Measurements from ENCODE around the gene LAMC1.

DNA sequence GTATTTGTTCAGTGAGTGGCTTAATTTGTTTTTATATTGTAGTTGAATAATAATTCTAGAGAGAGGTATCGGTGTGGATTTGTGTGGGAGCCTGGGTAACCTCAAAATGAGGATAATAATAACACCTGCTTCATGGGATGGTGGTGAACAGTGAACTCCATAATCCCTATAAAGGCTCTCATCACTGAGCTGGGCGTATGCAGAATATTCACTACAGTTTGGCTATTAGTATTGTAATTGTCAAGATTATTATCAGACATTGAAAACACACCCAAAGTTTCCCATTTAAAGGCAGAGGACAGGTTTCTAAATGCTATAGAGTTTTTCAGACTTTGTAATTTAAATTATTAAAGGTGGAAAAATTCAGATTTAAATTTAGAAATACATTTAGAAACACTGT is 155.8 kb downstream of the LAMC1 start:
- TF ChIP-seq, protein P1, sequence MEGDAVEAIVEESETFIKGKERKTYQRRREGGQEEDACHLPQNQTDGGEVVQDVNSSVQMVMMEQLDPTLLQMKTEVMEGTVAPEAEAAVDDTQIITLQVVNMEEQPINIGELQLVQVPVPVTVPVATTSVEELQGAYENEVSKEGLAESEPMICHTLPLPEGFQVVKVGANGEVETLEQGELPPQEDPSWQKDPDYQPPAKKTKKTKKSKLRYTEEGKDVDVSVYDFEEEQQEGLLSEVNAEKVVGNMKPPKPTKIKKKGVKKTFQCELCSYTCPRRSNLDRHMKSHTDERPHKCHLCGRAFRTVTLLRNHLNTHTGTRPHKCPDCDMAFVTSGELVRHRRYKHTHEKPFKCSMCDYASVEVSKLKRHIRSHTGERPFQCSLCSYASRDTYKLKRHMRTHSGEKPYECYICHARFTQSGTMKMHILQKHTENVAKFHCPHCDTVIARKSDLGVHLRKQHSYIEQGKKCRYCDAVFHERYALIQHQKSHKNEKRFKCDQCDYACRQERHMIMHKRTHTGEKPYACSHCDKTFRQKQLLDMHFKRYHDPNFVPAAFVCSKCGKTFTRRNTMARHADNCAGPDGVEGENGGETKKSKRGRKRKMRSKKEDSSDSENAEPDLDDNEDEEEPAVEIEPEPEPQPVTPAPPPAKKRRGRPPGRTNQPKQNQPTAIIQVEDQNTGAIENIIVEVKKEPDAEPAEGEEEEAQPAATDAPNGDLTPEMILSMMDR (IDR thresholded peaks at IDR 0.05), result no peak
- no peak for TF ChIP-seq POLR2A (IDR thresholded peaks at IDR 0.05)
